ENCODE measurements around the gene INPP5K.

DNA sequence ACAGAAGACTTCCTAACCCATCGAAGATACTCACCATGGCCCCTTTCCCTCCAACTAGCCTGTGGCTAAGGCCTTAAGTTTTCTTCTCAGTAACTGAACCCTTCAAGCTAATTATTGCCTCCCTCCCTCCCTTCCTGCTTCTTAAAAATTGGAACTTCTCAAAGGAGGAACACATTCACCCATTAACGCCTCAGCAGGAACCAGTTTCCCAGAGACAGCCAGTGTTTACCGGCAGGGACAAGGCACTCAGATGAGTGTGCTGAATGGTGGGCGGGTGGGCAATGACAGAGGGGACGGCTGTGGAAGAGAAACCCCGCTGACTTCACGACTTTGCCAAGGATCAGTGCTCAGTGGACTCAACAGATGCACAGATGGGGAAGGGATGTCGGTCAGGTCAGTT lies 25.9 kb upstream of the INPP5K start:
- no peak for TF ChIP-seq POLR2A (IDR thresholded peaks at IDR 0.05)
- TF ChIP-seq, protein P1, sequence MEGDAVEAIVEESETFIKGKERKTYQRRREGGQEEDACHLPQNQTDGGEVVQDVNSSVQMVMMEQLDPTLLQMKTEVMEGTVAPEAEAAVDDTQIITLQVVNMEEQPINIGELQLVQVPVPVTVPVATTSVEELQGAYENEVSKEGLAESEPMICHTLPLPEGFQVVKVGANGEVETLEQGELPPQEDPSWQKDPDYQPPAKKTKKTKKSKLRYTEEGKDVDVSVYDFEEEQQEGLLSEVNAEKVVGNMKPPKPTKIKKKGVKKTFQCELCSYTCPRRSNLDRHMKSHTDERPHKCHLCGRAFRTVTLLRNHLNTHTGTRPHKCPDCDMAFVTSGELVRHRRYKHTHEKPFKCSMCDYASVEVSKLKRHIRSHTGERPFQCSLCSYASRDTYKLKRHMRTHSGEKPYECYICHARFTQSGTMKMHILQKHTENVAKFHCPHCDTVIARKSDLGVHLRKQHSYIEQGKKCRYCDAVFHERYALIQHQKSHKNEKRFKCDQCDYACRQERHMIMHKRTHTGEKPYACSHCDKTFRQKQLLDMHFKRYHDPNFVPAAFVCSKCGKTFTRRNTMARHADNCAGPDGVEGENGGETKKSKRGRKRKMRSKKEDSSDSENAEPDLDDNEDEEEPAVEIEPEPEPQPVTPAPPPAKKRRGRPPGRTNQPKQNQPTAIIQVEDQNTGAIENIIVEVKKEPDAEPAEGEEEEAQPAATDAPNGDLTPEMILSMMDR (IDR thresholded peaks at IDR 0.05 in 4 of 5, conservative IDR thresholded peaks at IDR 0.05 in 1 of 5) = no peak
